Stimulated activated CD4-positive, alpha-beta T cell treated with anti-CD3 and anti-CD28 coated beads, Interleukin-1b, Interleukin-23, amount 100 ng/mL, for 24 hours (primary cell): ENCODE measurements around the gene TEX261.
"Not testable (repeated sequence)": the region's sequence is repeated elsewhere in the genome, so short reads cannot be mapped to it uniquely, and the experiment has no call there.

Experiments used
- DNase-seq, 4 experiments: peaks; one replicate each; pipeline ENCODE4 v3.0.0-alpha.2; 2020; ENCODE audit warnings: low read depth in 4 of 4, low spot score in 1 of 4

The TEX261 gene

GRCh38 chr2:71000780-71001591 is 6.3 kb upstream of the TEX261 start:
- DNase-seq, result peak; percentile 54 to 77 (median 70)

GRCh38 chr2:70999931-71000330 is 5.3 kb upstream of the TEX261 start:
- DNase-seq, result not testable (repeated sequence)

- no peak for DNase-seq
Measured at GRCh38 chr2:70999362-70999761, 4.7 kb upstream of the TEX261 start.

- DNase-seq, result not testable (repeated sequence)
Measured at GRCh38 chr2:70998885-70999284, 4.2 kb upstream of the TEX261 start.

- DNase-seq, result peak in 1 of 4 experiments; percentile 37
Measured at GRCh38 chr2:70995426-70995729, 705 bp upstream of the TEX261 start.

- DNase-seq, result peak in 1 of 4 experiments; percentile 49
Measured at GRCh38 chr2:70994009-70994698, 519 bp downstream of the TEX261 start.

- DNase-seq, result no peak
Measured at GRCh38 chr2:70992945-70993853, 1.5 kb downstream of the TEX261 start.

GRCh38 chr2:70991742-70992141 is 2.9 kb downstream of the TEX261 start:
- DNase-seq, result no peak

- no peak for DNase-seq
Measured at GRCh38 chr2:70991142-70991541, 3.5 kb downstream of the TEX261 start.

GRCh38 chr2:70990216-70990615 is 4.5 kb downstream of the TEX261 start:
- no peak for DNase-seq

GRCh38 chr2:70988726-70989648 is 5.7 kb downstream of the TEX261 start:
- no peak for DNase-seq

- DNase-seq, result no peak
Measured at GRCh38 chr2:70988151-70988550, 6.5 kb downstream of the TEX261 start.

GRCh38 chr2:70987386-70987785 is 7.3 kb downstream of the TEX261 start:
- DNase-seq, result no peak

GRCh38 chr2:70986499-70987189 is 8.0 kb downstream of the TEX261 start:
- DNase-seq, result no peak

GRCh38 chr2:70985956-70986355 is 8.7 kb downstream of the TEX261 start:
- DNase-seq, result no peak

GRCh38 chr2:70985283-70985688 is 9.4 kb downstream of the TEX261 start:
- DNase-seq, result no peak

GRCh38 chr2:70984576-70985282 is 9.9 kb downstream of the TEX261 start:
- peak; percentile 50 to 77 (median 62) for DNase-seq

- DNase-seq, result no peak
Measured at GRCh38 chr2:70984228-70984575, 10.5 kb downstream of the TEX261 start.

- no peak for DNase-seq
Measured at GRCh38 chr2:70983506-70984227, 11.0 kb downstream of the TEX261 start.
